ENCODE measurements around the gene SCAMP1. TPM values are rescaled to one million over a fixed set of nuclear protein-coding genes. Genes with fewer than 3 reads are reported as not detected.

The SCAMP1 gene
- total RNA-seq, 1 experiment from 2014 or later = 36.0 TPM

DNA sequence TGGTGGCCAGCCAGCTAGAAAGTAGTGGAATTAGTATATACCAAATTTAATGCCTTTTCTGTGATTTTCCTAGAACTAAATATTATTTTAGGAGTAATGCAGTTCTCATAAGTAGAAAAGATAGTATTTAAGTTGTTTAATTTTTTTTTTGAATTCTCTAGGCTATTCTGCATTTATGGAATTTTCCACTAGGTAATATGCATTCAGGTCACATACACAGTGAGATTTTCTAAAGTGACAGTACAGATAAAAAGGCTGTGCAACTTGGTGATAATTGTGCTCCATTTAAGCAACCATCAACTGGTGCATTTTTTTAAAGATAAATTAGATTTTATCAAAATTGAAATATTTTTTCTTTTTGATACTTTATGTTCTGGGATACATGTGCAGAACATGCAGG is 111.5 kb downstream of the SCAMP1 start:
- Mint-ChIP-seq H3K4me1 (no peaks in the 10 kb centered on the region), H3K36me3 (ENCODE audit: insufficient read depth in 1 of 3, low read depth in 3 of 3) (no peaks in the 10 kb centered on the region), H3K9me3 (no peaks in the 10 kb centered on the region), H3K4me3 (no peak overlapping the region), H3K27ac (no peak overlapping the region), H3K27me3 (ENCODE audit: low read depth) (no peaks in the 10 kb centered on the region)
- Histone ChIP-seq H3K9ac (ENCODE audit: extremely low read depth, insufficient read length, low read length) (no peak overlapping the region), H3K79me1 (ENCODE audit: insufficient read depth, low read depth, low read length, poor library complexity, severe bottlenecking) (no peaks in the 10 kb centered on the region), H2BK15ac (ENCODE audit: low read depth, low read length) (no peak overlapping the region), H2AFZ (ENCODE audit: low read length) (no peak overlapping the region), H2BK20ac (ENCODE audit: low read depth, low read length, poor library complexity, severe bottlenecking) (no peak overlapping the region), H3K79me2 (ENCODE audit: insufficient read depth, low read length) (no peaks in the 10 kb centered on the region), H3K14ac (ENCODE audit: insufficient read depth, low read length) (no peak overlapping the region), H2AK5ac (ENCODE audit: insufficient read length, low read length) (no peak overlapping the region), H4K8ac (replicated peaks; ENCODE audit: insufficient read length, low read depth, low read length) (no peak overlapping the region), H3K4me2 (ENCODE audit: insufficient read depth, insufficient read length, low read length) (no peak overlapping the region), H3K23ac (ENCODE audit: insufficient read length, low read depth, low read length) (no peak overlapping the region), H2BK5ac (ENCODE audit: insufficient read length, low read length) (no peak overlapping the region), H3K56ac (ENCODE audit: insufficient read length, low read depth, low read length) (no peak overlapping the region), H2BK120ac (ENCODE audit: low read depth, low read length, poor library complexity, severe bottlenecking) (no peak overlapping the region), H3K27me3 (ENCODE audit: insufficient read depth, low read length) (no peaks in the 10 kb centered on the region), H2BK12ac (ENCODE audit: insufficient read length, low read depth, low read length) (no peak overlapping the region), H3K18ac (ENCODE audit: insufficient read length, low read depth, low read length) (no peak overlapping the region), H3K23me2 (ENCODE audit: insufficient read length, low read depth, low read length, poor library complexity, severe bottlenecking) (no peaks in the 10 kb centered on the region), H3K4me1 (ENCODE audit: insufficient read depth, low read length) (no peaks in the 10 kb centered on the region), H3T11ph (ENCODE audit: low read length) (no peak overlapping the region), H4K20me1 (ENCODE audit: control insufficient read depth, insufficient read depth, insufficient read length) (no peaks in the 10 kb centered on the region), H3K27ac (ENCODE audit: insufficient read length, low read depth, low read length) (no peak overlapping the region), H3K4ac (ENCODE audit: low read depth, low read length) (no peak overlapping the region), H4K91ac (ENCODE audit: insufficient read length, low read depth, low read length) (no peak overlapping the region), H4K5ac (ENCODE audit: insufficient read length, low read depth, low read length) (no peak overlapping the region), H3K9me3 (ENCODE audit: control insufficient read depth, low read depth, low read length) (no peaks in the 10 kb centered on the region)
- TF ChIP-seq, protein P1, sequence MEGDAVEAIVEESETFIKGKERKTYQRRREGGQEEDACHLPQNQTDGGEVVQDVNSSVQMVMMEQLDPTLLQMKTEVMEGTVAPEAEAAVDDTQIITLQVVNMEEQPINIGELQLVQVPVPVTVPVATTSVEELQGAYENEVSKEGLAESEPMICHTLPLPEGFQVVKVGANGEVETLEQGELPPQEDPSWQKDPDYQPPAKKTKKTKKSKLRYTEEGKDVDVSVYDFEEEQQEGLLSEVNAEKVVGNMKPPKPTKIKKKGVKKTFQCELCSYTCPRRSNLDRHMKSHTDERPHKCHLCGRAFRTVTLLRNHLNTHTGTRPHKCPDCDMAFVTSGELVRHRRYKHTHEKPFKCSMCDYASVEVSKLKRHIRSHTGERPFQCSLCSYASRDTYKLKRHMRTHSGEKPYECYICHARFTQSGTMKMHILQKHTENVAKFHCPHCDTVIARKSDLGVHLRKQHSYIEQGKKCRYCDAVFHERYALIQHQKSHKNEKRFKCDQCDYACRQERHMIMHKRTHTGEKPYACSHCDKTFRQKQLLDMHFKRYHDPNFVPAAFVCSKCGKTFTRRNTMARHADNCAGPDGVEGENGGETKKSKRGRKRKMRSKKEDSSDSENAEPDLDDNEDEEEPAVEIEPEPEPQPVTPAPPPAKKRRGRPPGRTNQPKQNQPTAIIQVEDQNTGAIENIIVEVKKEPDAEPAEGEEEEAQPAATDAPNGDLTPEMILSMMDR (conservative IDR thresholded peaks at IDR 0.05) = no peak
- DNase-seq = no peak
